Activated naive CD8-positive, alpha-beta T cell treated with anti-CD3 and anti-CD28 coated beads for 36 hours (primary cell): ENCODE results near the gene SLC6A12. TPM values are rescaled to one million over a fixed set of nuclear protein-coding genes. Genes with fewer than 3 reads are reported as not detected.

ENCODE experiments used
- DNase-seq: peaks from one replicate; pipeline ENCODE4 v3.0.0; 2021
- H3K27ac Mint-ChIP-seq: one replicate; pipeline ENCODE4 v1.8.0; 2022; ENCODE audit warnings: mild to moderate bottlenecking, moderate library complexity, mixed read lengths
- H3K27me3 Mint-ChIP-seq: one replicate; pipeline ENCODE4 v1.8.0; 2022; ENCODE audit warnings: mild to moderate bottlenecking, mixed read lengths
- H3K36me3 Mint-ChIP-seq: one replicate; pipeline ENCODE4 v1.8.0; 2021; ENCODE audit warnings: mild to moderate bottlenecking, mixed read lengths
- H3K4me1 Mint-ChIP-seq: one replicate; pipeline ENCODE4 v1.8.0; 2021; ENCODE audit warnings: mixed read lengths
- H3K4me3 Mint-ChIP-seq: one replicate; pipeline ENCODE4 v1.8.0; 2022; ENCODE audit warnings: mild to moderate bottlenecking, moderate library complexity, mixed read lengths
- H3K9me3 Mint-ChIP-seq: one replicate; pipeline ENCODE4 v1.8.0; 2022; ENCODE audit warnings: mixed read lengths
- total RNA-seq, 2 experiments: library from RNA; stranded (reverse); gene quantifications; one replicate each; pipeline ENCODE4 v1.2.3, GENCODE V29; 2021

Gene SLC6A12
- total RNA-seq = not detected

DNA sequence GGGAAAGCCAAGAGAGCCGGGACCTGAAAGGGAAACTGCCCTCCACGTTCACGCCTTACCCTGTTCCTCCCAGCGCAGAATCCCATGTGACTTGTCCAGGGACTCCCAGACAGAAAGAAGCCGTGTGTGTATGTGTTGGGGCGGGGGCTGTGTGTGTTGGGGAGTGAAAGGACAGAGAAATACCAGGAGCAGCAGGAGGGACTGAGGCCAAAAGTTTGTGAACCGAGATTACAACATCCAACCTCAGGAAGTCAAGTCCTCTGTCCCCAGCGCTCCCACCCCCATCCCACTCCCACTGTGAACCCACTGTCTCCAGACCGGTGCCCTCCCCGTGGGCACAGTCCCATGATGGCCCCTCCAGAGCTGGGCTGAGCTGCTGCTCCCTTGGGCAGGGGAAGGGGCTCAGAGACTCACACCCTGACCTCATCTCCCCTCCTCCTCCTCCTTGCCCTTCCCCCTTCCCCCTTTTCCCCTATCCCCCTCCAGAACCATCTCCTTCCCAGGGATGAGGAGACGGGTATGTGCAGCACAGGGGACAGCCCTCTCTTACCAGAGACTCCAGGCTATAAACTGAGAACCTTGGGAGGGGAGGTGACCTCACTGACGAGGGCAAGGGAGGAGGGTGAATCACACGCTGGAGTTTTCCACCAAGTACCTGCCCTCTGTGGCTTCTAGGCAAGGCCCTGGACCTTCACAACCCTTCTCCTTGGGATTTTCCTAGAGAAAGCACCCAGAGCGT lies at the start of gene SLC6A12:
SLC6A12 (minus strand) TSS at position 155 of the 739 bp plus-strand sequence. CDS start 4,171 bp downstream, outside the sequence.
- H3K9me3 Mint-ChIP-seq = no peaks in the 10 kb centered on the region
- DNase-seq = no peak
- H3K36me3 Mint-ChIP-seq = no peaks in the 10 kb centered on the region
- no peak within 1 kb of the TSS for H3K4me3 Mint-ChIP-seq
- H3K27ac Mint-ChIP-seq = no peak within 1 kb of the TSS
- peaks cover 31% of the 10 kb centered on the region for H3K27me3 Mint-ChIP-seq
- peaks cover 9% of the 10 kb centered on the region for H3K4me1 Mint-ChIP-seq

DNA sequence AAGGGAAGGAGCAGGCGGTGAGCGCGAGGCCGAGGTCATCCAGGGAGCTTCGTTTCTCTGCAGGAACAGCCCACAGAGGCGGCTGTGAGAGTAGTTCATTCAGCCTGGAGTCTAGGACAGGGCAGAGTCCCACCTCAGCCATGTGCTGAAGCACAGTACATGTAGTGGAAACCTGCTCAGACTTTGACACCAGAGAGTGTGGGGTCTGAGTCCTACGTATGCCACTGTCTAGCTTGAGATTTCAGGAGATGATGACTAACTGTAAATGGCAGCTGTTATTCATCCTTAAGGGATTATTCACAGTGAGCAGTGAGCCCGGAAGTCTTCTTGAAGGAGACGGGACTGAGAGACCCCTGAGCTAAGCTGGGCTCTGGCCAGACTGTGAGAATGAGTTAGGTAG lies 49.6 kb upstream of the SLC6A12 start:
- Mint-ChIP-seq H3K4me3 (no peak overlapping the region), H3K27ac (no peak overlapping the region), H3K4me1 (peaks cover 22% of the 10 kb centered on the region), H3K36me3 (no peaks in the 10 kb centered on the region), H3K27me3 (no peaks in the 10 kb centered on the region), H3K9me3 (no peaks in the 10 kb centered on the region)
- DNase-seq = no peak

DNA sequence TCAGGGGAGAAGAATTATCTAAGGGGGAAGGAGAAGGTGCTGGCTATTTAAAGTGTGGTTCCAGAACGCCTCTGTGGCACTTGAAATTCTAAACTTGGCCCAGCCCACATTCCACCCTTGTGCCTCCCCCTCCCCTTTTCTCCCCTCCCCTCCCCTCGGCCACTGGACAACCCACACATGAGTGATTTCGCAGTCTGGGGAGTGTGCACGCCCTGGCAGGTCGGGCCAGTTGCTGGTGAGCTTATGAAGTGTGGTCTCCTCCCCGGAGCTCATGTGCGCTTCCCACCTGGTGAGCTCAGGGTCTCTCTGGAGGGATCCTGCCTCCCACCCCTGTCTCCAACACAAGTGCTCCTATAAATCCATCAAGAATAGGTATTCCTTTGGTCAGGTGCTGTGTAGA lies 48.9 kb upstream of the SLC6A12 start, which contains the start of gene SLC6A13:
SLC6A13 (minus strand) TSS at position 20 of the 400 bp plus-strand sequence. CDS start 2,784 bp downstream, outside the sequence.
- no peak for DNase-seq
- Mint-ChIP-seq H3K9me3 (no peaks in the 10 kb centered on the region), H3K27ac (no peak within 1 kb of the TSS), H3K4me3 (no peak within 1 kb of the TSS), H3K27me3 (peaks cover 6% of the 10 kb centered on the region), H3K36me3 (no peaks in the 10 kb centered on the region), H3K4me1 (peaks cover 22% of the 10 kb centered on the region)

DNA sequence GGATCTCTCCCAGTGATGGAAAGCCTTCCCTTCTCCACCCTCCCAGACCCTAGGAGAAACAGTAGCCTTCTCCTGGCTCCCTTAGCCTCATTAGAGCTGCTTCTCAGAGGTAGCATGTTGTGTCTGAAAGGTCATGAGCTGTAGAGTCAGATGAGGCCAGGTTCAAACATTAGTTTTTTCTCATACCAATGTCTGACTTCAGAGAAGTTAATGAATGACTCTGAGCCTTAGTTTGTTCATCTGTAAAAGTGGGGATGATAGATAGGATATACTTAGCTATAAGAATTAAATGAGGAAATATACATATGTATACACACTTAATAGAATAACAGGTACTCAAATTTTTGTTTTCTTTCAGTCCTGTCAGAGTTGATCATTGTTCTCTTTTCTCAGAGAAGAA lies 48.2 kb upstream of the SLC6A12 start:
- Mint-ChIP-seq H3K4me1 (peaks cover 22% of the 10 kb centered on the region), H3K27ac (no peak overlapping the region), H3K36me3 (no peaks in the 10 kb centered on the region), H3K9me3 (no peaks in the 10 kb centered on the region), H3K4me3 (no peak overlapping the region), H3K27me3 (peaks cover 9% of the 10 kb centered on the region)
- DNase-seq = no peak

DNA sequence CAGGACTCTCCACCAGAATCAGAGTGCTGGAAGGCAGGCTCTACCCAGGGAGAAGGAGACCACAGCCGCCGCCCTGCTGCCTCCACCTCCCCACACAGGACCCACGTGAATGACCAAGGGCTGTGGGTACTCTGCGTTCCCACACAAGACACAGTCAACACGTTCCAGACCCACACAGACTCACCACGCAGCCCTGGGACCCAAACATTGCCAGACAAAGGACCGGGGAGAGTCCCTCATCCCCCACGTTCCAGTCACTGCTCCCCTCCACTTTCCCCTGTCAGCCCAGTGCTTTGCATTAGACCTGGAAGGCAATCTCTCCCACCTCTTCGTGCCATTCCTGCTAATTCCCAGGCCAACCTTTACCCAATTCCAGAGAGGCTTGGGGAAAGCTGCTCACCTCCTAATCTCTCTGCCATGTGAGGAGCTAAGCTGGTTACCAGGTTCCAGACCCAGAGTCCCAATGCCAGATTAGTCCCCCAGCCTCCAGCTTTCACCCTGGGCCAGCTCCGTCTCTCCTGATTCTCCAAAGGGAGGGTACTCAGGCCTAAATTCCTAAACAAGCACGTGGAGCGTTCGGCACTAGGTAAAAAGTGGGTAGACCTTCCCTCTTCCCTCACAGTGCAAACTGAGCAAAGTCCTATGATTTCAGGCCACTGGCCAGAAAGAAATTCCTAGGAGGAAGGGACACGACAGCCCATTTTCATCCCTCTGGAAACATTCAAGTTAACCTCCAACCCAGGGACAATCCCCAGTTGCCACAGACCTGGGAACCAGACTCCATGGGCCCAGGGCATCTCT lies 43.8 kb upstream of the SLC6A12 start:
- Mint-ChIP-seq H3K36me3 (no peaks in the 10 kb centered on the region), H3K27ac (no peak overlapping the region), H3K9me3 (no peaks in the 10 kb centered on the region), H3K4me1 (peaks cover under 1% of the 10 kb centered on the region), H3K27me3 (peaks cover 9% of the 10 kb centered on the region), H3K4me3 (no peak overlapping the region)
- DNase-seq = no peak

DNA sequence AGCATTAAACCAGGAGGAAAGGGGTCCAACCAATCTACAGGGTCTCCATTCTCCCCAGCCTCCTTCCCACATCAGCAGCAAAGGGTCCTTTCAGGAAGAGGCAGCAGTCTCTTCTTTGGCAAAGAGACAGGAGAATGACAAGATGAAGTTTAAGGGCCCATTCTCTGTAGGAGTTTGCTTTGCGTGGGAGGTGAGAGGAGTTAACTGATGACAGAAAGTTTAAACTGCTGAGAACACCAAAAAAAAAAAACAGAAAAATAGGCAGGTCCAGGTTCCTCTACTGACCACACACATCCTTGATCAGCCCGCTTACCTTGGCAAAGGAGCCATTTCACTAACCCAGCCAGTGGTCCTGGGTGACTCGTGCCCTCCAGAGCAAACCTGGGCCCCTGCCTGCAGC lies 43.0 kb upstream of the SLC6A12 start:
- H3K27ac Mint-ChIP-seq = no peak overlapping the region
- no peak for DNase-seq
- H3K27me3 Mint-ChIP-seq = peaks cover 9% of the 10 kb centered on the region

DNA sequence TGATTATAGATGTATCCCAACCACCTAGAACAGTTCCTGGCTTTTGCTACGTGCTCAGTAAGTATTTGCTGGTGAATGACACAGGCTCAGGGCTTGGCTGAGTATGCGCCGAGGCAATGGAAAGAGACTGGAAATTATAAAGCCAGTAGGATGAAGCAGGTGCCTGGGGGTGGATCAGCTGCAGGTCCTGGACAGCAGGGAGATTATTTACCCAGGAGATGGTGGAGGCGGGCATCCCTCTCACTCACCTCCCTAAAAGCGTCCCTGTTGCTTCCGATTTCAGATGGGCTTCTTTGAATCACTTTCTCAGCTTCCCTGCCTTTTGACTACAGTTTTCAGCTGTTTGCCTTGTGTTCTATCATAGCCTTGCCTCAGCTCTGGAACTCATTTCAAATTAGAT lies 42.3 kb upstream of the SLC6A12 start:
- Mint-ChIP-seq H3K27ac (no peak overlapping the region), H3K4me1 (no peaks in the 10 kb centered on the region), H3K9me3 (no peaks in the 10 kb centered on the region), H3K36me3 (no peaks in the 10 kb centered on the region), H3K4me3 (no peak overlapping the region), H3K27me3 (peaks cover 9% of the 10 kb centered on the region)
- no peak for DNase-seq

More for the DNA sequence above, 43.0 kb upstream of the SLC6A12 start:
- no peak overlapping the region for H3K4me3 Mint-ChIP-seq
- no peaks in the 10 kb centered on the region for H3K4me1 Mint-ChIP-seq
- H3K36me3 Mint-ChIP-seq = no peaks in the 10 kb centered on the region
- no peaks in the 10 kb centered on the region for H3K9me3 Mint-ChIP-seq

DNA sequence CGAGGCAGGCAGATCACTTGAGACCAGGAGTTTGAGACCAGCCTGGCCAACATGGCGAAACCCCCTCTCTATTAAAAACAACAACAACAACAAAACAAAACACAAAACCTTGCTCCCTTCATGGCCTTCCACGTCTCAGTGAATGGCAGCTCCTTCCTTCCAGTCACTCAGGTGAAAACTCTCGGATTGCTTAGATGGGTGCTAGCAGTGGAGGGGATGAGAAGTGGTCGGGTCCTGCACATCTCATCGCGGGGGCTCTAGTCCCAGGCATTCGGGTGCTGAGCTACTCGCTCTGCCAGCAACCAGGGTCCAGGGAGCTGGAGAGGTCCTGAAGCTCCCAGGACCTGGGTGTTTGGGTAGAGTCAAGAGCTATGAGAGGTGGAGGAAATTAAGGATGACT lies 41.0 kb upstream of the SLC6A12 start:
- Mint-ChIP-seq H3K9me3 (no peaks in the 10 kb centered on the region), H3K27me3 (peaks cover 9% of the 10 kb centered on the region), H3K27ac (no peak overlapping the region), H3K36me3 (no peaks in the 10 kb centered on the region), H3K4me1 (no peaks in the 10 kb centered on the region), H3K4me3 (no peak overlapping the region)
- DNase-seq = no peak

DNA sequence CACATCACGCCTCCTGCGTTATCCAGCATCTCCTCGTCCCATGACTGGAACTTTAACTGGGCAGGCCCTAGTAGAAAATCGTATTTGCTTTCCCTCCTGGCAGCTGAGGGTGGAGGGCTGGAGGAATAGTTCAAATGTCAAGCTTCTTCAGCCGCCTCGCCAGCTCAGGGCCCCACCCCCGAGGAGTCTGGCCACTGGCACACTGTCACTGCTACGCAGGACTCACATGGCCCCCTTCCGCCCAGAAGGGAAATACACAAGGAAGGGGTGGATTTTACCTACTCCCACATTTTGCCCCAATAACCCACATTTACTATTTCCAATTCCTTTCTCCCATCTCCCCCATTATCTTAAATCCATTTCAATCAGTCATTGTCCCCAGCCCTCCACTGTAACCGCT lies 40.1 kb upstream of the SLC6A12 start:
- no peak for DNase-seq
- H3K9me3 Mint-ChIP-seq = no peaks in the 10 kb centered on the region
- no peaks in the 10 kb centered on the region for H3K4me1 Mint-ChIP-seq
- H3K36me3 Mint-ChIP-seq = no peaks in the 10 kb centered on the region
- no peak overlapping the region for H3K4me3 Mint-ChIP-seq
- peaks cover 11% of the 10 kb centered on the region for H3K27me3 Mint-ChIP-seq
- H3K27ac Mint-ChIP-seq = no peak overlapping the region

DNA sequence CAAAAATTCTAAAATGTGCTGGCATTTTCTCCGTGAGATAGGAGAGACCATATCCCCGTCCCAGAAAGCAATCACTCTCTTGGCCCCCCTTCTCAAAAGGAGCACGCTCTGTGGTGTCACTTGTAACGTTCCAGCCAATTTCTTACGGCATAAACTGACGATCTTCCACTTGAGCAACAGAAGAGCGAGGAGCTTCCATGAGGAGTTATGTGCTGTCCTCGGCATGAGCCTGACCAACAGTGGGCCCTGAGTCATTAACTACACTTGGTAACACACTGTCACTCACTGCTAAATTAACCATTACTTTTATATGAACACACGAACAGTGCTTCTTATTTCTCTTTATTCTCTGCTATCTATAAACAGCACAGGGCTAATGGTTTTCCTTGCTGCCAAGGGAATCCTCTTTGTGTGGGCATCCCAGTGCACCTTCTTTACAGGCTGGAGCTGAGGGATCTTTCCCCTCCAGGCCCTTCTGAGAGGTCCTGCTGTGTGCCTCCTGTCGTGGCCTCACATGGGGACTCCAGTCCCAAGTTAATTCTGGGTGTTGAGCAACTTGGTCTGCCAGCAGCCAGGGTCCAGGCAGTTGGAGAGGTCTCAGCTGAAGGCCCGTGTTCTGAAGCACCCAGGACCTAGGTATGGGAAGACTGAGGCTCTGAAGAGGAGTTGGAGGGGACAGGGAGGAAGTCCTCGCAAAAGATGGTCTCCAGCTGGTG lies 39.3 kb upstream of the SLC6A12 start:
- no peak overlapping the region for H3K4me3 Mint-ChIP-seq
- H3K36me3 Mint-ChIP-seq = no peaks in the 10 kb centered on the region
- H3K9me3 Mint-ChIP-seq = no peaks in the 10 kb centered on the region
- DNase-seq = no peak
- H3K27me3 Mint-ChIP-seq = peaks cover 12% of the 10 kb centered on the region
- H3K4me1 Mint-ChIP-seq = no peaks in the 10 kb centered on the region
- H3K27ac Mint-ChIP-seq = no peak overlapping the region

DNA sequence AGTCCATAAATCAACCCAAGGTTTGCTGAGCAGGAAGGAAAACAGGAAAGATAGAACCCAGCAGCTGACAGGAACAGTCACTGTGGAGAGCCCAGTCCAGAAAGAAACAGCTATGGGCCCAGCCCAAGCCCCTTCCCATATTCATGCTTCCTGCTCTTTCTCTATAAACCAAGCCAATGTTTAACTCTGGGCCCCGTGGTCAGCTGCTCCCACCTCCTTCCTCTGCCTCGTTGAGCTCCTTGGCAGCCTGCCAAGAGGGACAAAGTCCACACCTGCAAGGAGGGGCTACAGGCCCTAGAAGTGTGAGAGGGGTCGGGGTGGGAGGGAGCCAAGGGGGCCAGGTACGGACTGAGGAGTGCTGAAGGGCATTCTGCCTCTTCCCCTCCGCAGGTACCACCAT lies 38.7 kb upstream of the SLC6A12 start:
- no peaks in the 10 kb centered on the region for H3K36me3 Mint-ChIP-seq
- H3K27ac Mint-ChIP-seq = no peak overlapping the region

DNA sequence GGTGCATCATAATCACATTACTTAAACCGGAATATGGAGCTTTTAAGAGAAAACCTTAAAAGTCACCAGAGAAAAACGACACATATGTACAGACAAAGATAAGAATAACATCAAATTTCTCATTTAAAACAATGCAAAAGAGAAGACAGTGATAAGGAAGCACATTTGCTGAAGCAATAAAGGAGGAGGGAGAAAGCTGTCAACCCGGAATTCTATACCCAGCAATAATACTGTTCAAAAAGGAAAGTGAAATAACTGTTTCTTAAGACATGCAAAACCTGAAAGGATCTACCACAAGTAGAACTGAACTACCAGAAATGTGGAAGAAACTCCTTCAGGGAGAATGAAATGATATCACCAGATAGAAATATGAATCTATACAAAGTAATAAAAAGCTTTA lies 33.3 kb upstream of the SLC6A12 start:
- Mint-ChIP-seq H3K36me3 (peaks cover 2% of the 10 kb centered on the region), H3K4me1 (no peaks in the 10 kb centered on the region), H3K27ac (no peak overlapping the region), H3K9me3 (peaks cover 11% of the 10 kb centered on the region), H3K4me3 (no peak overlapping the region), H3K27me3 (peaks cover 9% of the 10 kb centered on the region)
- no peak for DNase-seq

More for the DNA sequence above, 38.7 kb upstream of the SLC6A12 start:
- peaks cover 4% of the 10 kb centered on the region for H3K9me3 Mint-ChIP-seq
- H3K4me1 Mint-ChIP-seq = no peaks in the 10 kb centered on the region
- H3K27me3 Mint-ChIP-seq = peaks cover 10% of the 10 kb centered on the region
- DNase-seq = no peak
- no peak overlapping the region for H3K4me3 Mint-ChIP-seq

DNA sequence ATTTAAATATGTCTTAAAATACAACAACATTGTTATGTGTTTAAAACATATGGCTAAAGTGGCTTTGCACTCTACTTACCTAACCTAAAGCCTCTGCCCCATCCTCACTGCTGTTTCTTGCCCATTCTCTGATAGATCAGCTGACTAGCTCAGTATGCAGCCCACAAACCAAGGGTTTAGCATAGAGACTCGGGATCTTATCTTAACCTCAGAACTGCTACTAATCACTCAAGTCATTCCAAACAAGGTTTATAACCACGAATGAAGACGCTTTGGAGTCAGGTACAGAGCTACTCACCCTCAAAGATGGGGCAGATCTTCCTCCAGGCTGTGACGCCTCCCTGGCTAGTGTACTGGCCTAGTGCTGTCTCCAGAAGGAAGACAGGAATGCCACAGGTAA lies 29.4 kb upstream of the SLC6A12 start:
- Mint-ChIP-seq H3K27me3 (peaks cover 5% of the 10 kb centered on the region), H3K4me3 (no peak overlapping the region), H3K4me1 (no peaks in the 10 kb centered on the region), H3K36me3 (peaks cover 2% of the 10 kb centered on the region), H3K27ac (no peak overlapping the region), H3K9me3 (peaks cover 11% of the 10 kb centered on the region)
- DNase-seq = no peak

DNA sequence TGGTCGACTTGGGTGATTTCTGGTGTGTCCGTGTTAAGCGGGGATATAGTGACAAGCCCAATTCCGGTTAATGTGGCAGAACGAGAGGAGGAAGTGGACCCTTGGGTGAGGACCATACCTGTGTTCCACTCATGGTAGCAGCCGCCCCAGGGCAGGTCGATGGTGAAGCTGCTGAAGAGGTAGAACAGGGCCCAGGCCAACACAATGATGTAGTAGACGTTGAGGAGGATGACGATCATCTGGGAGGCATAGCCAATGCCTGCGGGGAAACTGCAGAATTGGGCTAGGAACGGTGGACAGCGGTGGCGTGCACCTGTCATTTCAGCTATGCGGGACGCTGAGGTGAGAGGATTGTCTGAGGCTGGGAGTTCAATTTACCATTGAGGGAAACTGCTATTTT lies 28.5 kb upstream of the SLC6A12 start:
- Mint-ChIP-seq H3K4me3 (no peak overlapping the region), H3K27ac (no peak overlapping the region), H3K9me3 (peaks cover 7% of the 10 kb centered on the region), H3K4me1 (no peaks in the 10 kb centered on the region), H3K36me3 (peaks cover 2% of the 10 kb centered on the region), H3K27me3 (no peaks in the 10 kb centered on the region)
- no peak for DNase-seq

DNA sequence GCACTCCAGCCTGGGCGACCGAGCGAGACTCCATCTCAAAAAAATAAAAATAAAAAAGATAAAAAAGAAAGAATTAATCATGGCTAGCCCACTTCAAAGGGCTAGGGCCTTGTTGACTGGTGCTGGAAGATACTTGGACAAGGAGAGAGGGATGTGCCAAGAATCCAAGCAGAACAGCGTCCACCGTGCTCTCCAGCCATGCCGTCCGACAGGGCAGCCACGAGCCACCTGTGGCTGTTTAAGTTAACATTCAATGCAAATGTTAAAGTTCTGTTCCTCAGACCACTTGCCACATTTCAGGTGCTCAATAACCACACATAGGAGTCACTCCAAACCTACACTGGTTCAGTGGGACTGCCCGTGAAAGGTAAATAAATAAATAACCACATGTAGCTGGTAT lies 27.3 kb upstream of the SLC6A12 start:
- Mint-ChIP-seq H3K9me3 (peaks cover 7% of the 10 kb centered on the region), H3K4me1 (no peaks in the 10 kb centered on the region), H3K36me3 (peaks cover under 1% of the 10 kb centered on the region), H3K27ac (no peak overlapping the region), H3K4me3 (no peak overlapping the region), H3K27me3 (no peaks in the 10 kb centered on the region)
- no peak for DNase-seq
